Osteoblast (primary cell): ENCODE measurements around the gene SLC13A1. TPM values are rescaled to one million over a fixed set of nuclear protein-coding genes. Genes with fewer than 3 reads are reported as not detected.
"Not testable (repeated sequence)": the region's sequence is repeated elsewhere in the genome, so short reads cannot be mapped to it uniquely, and the experiment has no call there.

Experiments used
- DNase-seq: peaks from one replicate; pipeline ENCODE4 v3.0.0; 2011; ENCODE audit warnings: low spot score, mixed read lengths; ENCODE audit not compliant: insufficient read length; ENCODE audit errors: missing footprints
- H2AFZ ChIP-seq: 2 replicates; pipeline ENCODE4 v1.6.0; 2011; ENCODE audit warnings: mild to moderate bottlenecking, low read length
- H3K27ac ChIP-seq: 2 replicates; pipeline ENCODE4 v1.5.1; 2011; ENCODE audit warnings: mild to moderate bottlenecking, low read depth, low read length, moderate library complexity
- H3K27me3 ChIP-seq: 2 replicates; pipeline ENCODE4 v1.6.0; 2012; ENCODE audit warnings: mild to moderate bottlenecking, control low read depth, inconsistent platforms, low read length, moderate library complexity; ENCODE audit not compliant: insufficient read depth
- H3K36me3 ChIP-seq: 2 replicates; pipeline ENCODE4 v1.5.1; 2011; ENCODE audit warnings: mild to moderate bottlenecking, low read length, control low read depth, moderate library complexity; ENCODE audit not compliant: insufficient read depth
- H3K4me1 ChIP-seq: 2 replicates; pipeline ENCODE4 v1.5.1; 2011; ENCODE audit warnings: mild to moderate bottlenecking, low read length, control low read depth, moderate library complexity; ENCODE audit not compliant: insufficient read depth
- H3K4me2 ChIP-seq: 2 replicates; pipeline ENCODE4 v1.6.0; 2011; ENCODE audit warnings: mild to moderate bottlenecking, low read length; ENCODE audit not compliant: insufficient read depth
- H3K4me3 ChIP-seq: fragments of 200-600 bp; sonication (generic); 3 replicates; pipeline ENCODE4 v1.5.1; 2012; ENCODE audit warnings: mild to moderate bottlenecking, low read length, inconsistent platforms; ENCODE audit not compliant: insufficient read depth
- H3K79me2 ChIP-seq: 2 replicates; pipeline ENCODE4 v1.6.0; 2012; ENCODE audit warnings: mild to moderate bottlenecking, low read length, control low read depth, inconsistent platforms; ENCODE audit not compliant: insufficient read depth
- H3K9me3 ChIP-seq: 2 replicates; pipeline ENCODE4 v1.5.1; 2011; ENCODE audit warnings: low read depth, low read length, control low read depth
- H4K20me1 ChIP-seq: 2 replicates; pipeline ENCODE4 v1.6.0; 2012; ENCODE audit warnings: mild to moderate bottlenecking, low read length, control low read depth; ENCODE audit not compliant: insufficient read depth
- CTCF ChIP-seq: IDR thresholded peaks from 2 replicates; pipeline ENCODE4 v1.5.1; 2011; ENCODE audit warnings: mild to moderate bottlenecking, low read depth, low read length, moderate library complexity; ENCODE audit errors: extremely low read depth
- total RNA-seq: library from RNA; depleted of rRNA; stranded (reverse); fragments of >200 nt; gene quantifications from 2 replicates; pipeline ENCODE4 v1.2.3, GENCODE V29; 2012

SLC13A1 gene
- total RNA-seq, 1 donor, result not detected

- TF ChIP-seq CTCF, result no peak
- Histone ChIP-seq H3K9me3 (no peaks in the 10 kb centered on the region), H3K27me3 (no peaks in the 10 kb centered on the region), H3K79me2 (no peaks in the 10 kb centered on the region), H3K4me2 (no peak overlapping the region), H3K36me3 (no peaks in the 10 kb centered on the region), H3K4me1 (no peaks in the 10 kb centered on the region), H4K20me1 (no peaks in the 10 kb centered on the region), H2AFZ (no peak overlapping the region), H3K27ac (no peak overlapping the region), H3K4me3 (no peak overlapping the region)
- no peak for DNase-seq
These were observed 31.5 kb upstream of the SLC13A1 start for GRCh38 chr7:123231021-123232000.

GRCh38 chr7:123230603-123231002, 30.8 kb upstream of the SLC13A1 start:
- Histone ChIP-seq H4K20me1 (no peaks in the 10 kb centered on the region), H3K27me3 (no peaks in the 10 kb centered on the region), H3K9me3 (no peaks in the 10 kb centered on the region), H3K4me2 (no peak overlapping the region), H3K27ac (no peak overlapping the region), H3K4me1 (no peaks in the 10 kb centered on the region), H3K4me3 (no peak overlapping the region), H3K79me2 (no peaks in the 10 kb centered on the region), H3K36me3 (no peaks in the 10 kb centered on the region), H2AFZ (no peak overlapping the region)
- TF ChIP-seq CTCF, result no peak
- DNase-seq, result no peak

GRCh38 chr7:123230147-123230546, 30.4 kb upstream of the SLC13A1 start:
- H3K9me3 ChIP-seq, result no peaks in the 10 kb centered on the region
- no peaks in the 10 kb centered on the region for H4K20me1 ChIP-seq
- no peaks in the 10 kb centered on the region for H3K36me3 ChIP-seq
- H3K4me1 ChIP-seq, result no peaks in the 10 kb centered on the region
- TF ChIP-seq CTCF, result no peak
- no peak overlapping the region for H3K4me2 ChIP-seq
- no peaks in the 10 kb centered on the region for H3K79me2 ChIP-seq
- no peak overlapping the region for H2AFZ ChIP-seq
- H3K27ac ChIP-seq, result no peak overlapping the region
- no peak overlapping the region for H3K4me3 ChIP-seq
- DNase-seq, result no peak
- H3K27me3 ChIP-seq, result no peaks in the 10 kb centered on the region

- H3K4me3 ChIP-seq, result no peak overlapping the region
- DNase-seq, result no peak
- H3K36me3 ChIP-seq, result no peaks in the 10 kb centered on the region
- no peaks in the 10 kb centered on the region for H3K79me2 ChIP-seq
- no peak overlapping the region for H2AFZ ChIP-seq
- H3K9me3 ChIP-seq, result no peaks in the 10 kb centered on the region
- H3K27ac ChIP-seq, result no peak overlapping the region
- no peaks in the 10 kb centered on the region for H4K20me1 ChIP-seq
- no peaks in the 10 kb centered on the region for H3K27me3 ChIP-seq
- H3K4me2 ChIP-seq, result no peak overlapping the region
- TF ChIP-seq CTCF, result no peak
- no peaks in the 10 kb centered on the region for H3K4me1 ChIP-seq
These were observed 29.7 kb upstream of the SLC13A1 start for GRCh38 chr7:123229426-123229825.

GRCh38 chr7:123227666-123228065, 27.9 kb upstream of the SLC13A1 start:
- H3K9me3 ChIP-seq, H4K20me1 ChIP-seq, H3K4me3 ChIP-seq, H2AFZ ChIP-seq, H3K4me2 ChIP-seq, H3K27me3 ChIP-seq, DNase-seq, H3K4me1 ChIP-seq, H3K27ac ChIP-seq, H3K36me3 ChIP-seq, H3K79me2 ChIP-seq: not testable (repeated sequence)
